ENCODE results near the gene RPA3. TPM values are rescaled to one million over a fixed set of nuclear protein-coding genes. Genes with fewer than 3 reads are reported as not detected.
A peak's percentile ranks its signal among the peaks of the same experiment; 100 is the strongest.

Gene RPA3
- total RNA-seq, 1 donor from 2014 or later = 29.3 TPM

GRCh38 chr7:7595451-7595850, 123.0 kb downstream of the RPA3 start:
- peak; percentile 58 for DNase-seq

Other genes starting within 250 kb of the RPA3 start
- gene COL28A1, start 182.7 kb downstream of the RPA3 start, total RNA-seq = 8.1 TPM
- 84.6 TPM for gene MIOS, start 151.7 kb downstream of the RPA3 start, total RNA-seq
- 11.9 TPM for gene UMAD1, start 77.9 kb downstream of the RPA3 start, total RNA-seq

Measured in tongue (tissue), 2 donors.